Lung (tissue), 12 donors: Measurements from ENCODE around the gene EPM2A. TPM values are rescaled to one million over a fixed set of nuclear protein-coding genes. Genes with fewer than 3 reads are reported as not detected.

Experiments
- ATAC-seq: fragments of 200-7000 bp; cut with Tn5 transposase; one replicate; pipeline ENCODE4 v1.9.1; 2020; ENCODE audit warnings: moderate number of reproducible peaks; ENCODE audit not compliant: insufficient read depth, low FRiP score
- DNase-seq, 3 donors: peaks; one replicate each; pipeline ENCODE4 v3.0.0-alpha.2; 2013 to 2017
- H3K27ac ChIP-seq, 2 donors: one replicate each; pipeline ENCODE4 v1.5.1; 2013; ENCODE audit warnings: mild to moderate bottlenecking in 2 of 2, moderate library complexity in 2 of 2, control low read depth in 1 of 2, inconsistent platforms in 1 of 2, low read depth in 1 of 2, low read length in 1 of 2
- H3K27me3 ChIP-seq, 3 donors: one replicate each; pipeline ENCODE4 v1.5.1; 2013; ENCODE audit warnings: low read length in 2 of 3; ENCODE audit not compliant: control insufficient read depth in 3 of 3, insufficient read depth in 3 of 3
- H3K36me3 ChIP-seq, 4 donors: one replicate each; pipeline ENCODE4 v1.5.1; 2013; ENCODE audit warnings: low read length in 4 of 4, mild to moderate bottlenecking in 1 of 4, moderate library complexity in 1 of 4; ENCODE audit not compliant: control insufficient read depth in 4 of 4, insufficient read depth in 4 of 4
- H3K4me1 ChIP-seq, 5 donors: one replicate each; pipeline ENCODE4 v1.5.1; 2013; ENCODE audit warnings: low read length in 5 of 5, mild to moderate bottlenecking in 2 of 5, moderate library complexity in 1 of 5; ENCODE audit not compliant: control insufficient read depth in 5 of 5, insufficient read depth in 5 of 5
- H3K4me3 ChIP-seq: one replicate; pipeline ENCODE4 v1.5.1; 2013; ENCODE audit warnings: mild to moderate bottlenecking, control low read depth, moderate library complexity
- H3K9ac ChIP-seq, 2 donors: one replicate each; pipeline ENCODE4 v1.5.1; 2013; ENCODE audit warnings: low read length in 2 of 2, control low read depth in 1 of 2; ENCODE audit not compliant: insufficient read depth in 1 of 2
- H3K9me3 ChIP-seq, 4 donors: one replicate each; pipeline ENCODE4 v1.5.1; 2013; ENCODE audit warnings: low read length in 3 of 4, mild to moderate bottlenecking in 1 of 4, moderate library complexity in 1 of 4; ENCODE audit not compliant: control insufficient read depth in 4 of 4, insufficient read depth in 3 of 4
- WGBS, 2 donors: extraction: QIAGEN DNeasy Blood & Tissue Kit; methylation state at CpG; one replicate each; pipeline ENCODE4 v1.1.7; 2013; 5-methylcytosine and 5-hydroxymethylcytosine counted together
- polyA plus RNA-seq, 2 donors: library from polyadenylated mRNA; stranded (reverse); fragments of 200-250 nt; gene quantifications; one replicate each; pipeline ENCODE4 v1.2.1, GENCODE V29; 2013
- total RNA-seq, 2 donors: library from RNA; depleted of rRNA in 1 of 2; stranded (reverse); fragments of >200 nt in 1 of 2; gene quantifications; one replicate each; pipeline ENCODE4 v1.2.1, GENCODE V29; 2014 to 2021
- TF ChIP-seq, protein P1 (sequence below): IDR thresholded peaks from 2 replicates; pipeline ENCODE4 v1.5.1; 2012; ENCODE audit warnings: mild to moderate bottlenecking; ENCODE audit errors: control extremely low read depth, extremely low read depth
- donor health status: control.
- donor health status: control.
- donor health status: Bipolar disorder and iron deficiency.
- donor health status: healthy.
- donor health status: DM: yes; HTN: yes; CAD: no.

EPM2A gene
- total and polyA plus RNA-seq, 4 donors = 2.8 to 13.3 (median 5.0) TPM

DNA sequence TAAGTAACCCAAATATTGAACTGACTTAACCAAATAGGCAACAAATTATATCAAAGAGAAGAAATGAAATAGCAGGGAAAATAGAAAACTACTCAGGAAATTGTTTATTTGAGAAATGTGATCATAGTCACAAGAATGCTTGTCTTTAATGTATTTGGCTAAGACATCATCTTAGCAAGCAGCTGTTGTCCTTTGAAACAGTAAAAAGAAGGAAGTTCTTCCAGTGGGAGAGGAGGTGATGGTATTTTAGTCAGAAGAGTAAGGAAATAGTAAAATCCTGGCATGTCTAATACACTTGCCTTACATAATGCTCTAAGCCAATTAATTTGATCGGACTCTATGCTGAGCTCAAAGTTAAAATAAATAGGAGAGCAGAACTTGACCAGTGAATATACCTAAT, 126.5 kb downstream of the EPM2A start:
- H3K27ac ChIP-seq = no peak overlapping the region
- DNase-seq (no peak), ATAC-seq (no peak)
- WGBS, 2 donors = 87 to 95% methylated on average over 1 of the region's 1 CpG
- no peaks in the 10 kb centered on the region for H3K27me3 ChIP-seq
- no peaks in the 10 kb centered on the region for H3K36me3 ChIP-seq
- TF ChIP-seq, protein P1, sequence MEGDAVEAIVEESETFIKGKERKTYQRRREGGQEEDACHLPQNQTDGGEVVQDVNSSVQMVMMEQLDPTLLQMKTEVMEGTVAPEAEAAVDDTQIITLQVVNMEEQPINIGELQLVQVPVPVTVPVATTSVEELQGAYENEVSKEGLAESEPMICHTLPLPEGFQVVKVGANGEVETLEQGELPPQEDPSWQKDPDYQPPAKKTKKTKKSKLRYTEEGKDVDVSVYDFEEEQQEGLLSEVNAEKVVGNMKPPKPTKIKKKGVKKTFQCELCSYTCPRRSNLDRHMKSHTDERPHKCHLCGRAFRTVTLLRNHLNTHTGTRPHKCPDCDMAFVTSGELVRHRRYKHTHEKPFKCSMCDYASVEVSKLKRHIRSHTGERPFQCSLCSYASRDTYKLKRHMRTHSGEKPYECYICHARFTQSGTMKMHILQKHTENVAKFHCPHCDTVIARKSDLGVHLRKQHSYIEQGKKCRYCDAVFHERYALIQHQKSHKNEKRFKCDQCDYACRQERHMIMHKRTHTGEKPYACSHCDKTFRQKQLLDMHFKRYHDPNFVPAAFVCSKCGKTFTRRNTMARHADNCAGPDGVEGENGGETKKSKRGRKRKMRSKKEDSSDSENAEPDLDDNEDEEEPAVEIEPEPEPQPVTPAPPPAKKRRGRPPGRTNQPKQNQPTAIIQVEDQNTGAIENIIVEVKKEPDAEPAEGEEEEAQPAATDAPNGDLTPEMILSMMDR = no peak
- H3K9ac ChIP-seq = no peak overlapping the region
- H3K4me3 ChIP-seq = no peak overlapping the region
- H3K9me3 ChIP-seq = no peaks in the 10 kb centered on the region
- no peaks in the 10 kb centered on the region for H3K4me1 ChIP-seq

DNA sequence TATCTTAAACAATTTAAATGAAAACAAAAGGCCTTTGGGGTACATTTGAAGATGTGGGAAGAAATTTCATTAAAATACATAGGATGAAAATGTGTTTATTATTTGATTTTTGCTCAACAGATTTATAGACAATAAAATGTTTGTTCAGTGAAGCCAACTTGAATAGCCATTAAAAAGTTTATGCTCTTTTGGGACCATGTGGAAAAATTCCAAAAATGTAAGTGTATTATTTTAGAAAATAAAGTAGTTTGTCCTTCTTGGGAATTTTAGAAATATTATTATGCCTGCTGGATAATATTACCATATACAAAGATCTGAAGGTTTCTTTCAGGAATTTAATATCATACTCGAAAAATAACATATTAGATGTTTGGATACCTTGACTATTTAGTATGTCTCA, 131.3 kb downstream of the EPM2A start:
- no peak overlapping the region for H3K9ac ChIP-seq
- 80 to 83% methylated on average over 1 of the region's 1 CpG for WGBS, 2 donors
- ATAC-seq = no peak
- H3K27ac ChIP-seq = no peak overlapping the region
- H3K4me3 ChIP-seq = no peak overlapping the region
- no peak for DNase-seq
- TF ChIP-seq, protein P1 = no peak
- no peaks in the 10 kb centered on the region for H3K36me3 ChIP-seq
- no peaks in the 10 kb centered on the region for H3K4me1 ChIP-seq
- H3K9me3 ChIP-seq = no peaks in the 10 kb centered on the region
- H3K27me3 ChIP-seq = no peaks in the 10 kb centered on the region

DNA sequence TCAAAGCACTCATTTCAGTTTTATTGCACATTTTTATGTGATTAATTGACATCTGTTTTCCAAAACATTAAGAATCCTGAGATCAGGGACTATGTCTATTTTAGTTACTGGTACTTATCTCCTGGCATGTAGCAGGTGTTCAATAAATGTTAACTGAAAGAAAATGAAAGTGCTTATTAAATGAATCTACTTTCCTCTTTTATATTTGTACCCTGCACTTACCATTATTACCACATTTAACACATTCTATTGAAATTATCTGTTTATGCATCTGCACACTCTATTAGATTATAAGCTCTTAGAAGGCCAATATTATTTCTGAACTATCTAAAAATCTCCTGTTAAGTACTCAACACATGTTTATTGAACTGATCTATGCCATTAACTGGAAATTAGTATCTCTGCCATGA, 131.9 kb downstream of the EPM2A start:
- TF ChIP-seq, protein P1 = no peak
- Histone ChIP-seq H3K9me3 (no peaks in the 10 kb centered on the region), H3K4me1 (no peaks in the 10 kb centered on the region), H3K36me3 (no peaks in the 10 kb centered on the region), H3K9ac (no peak overlapping the region), H3K4me3 (no peak overlapping the region), H3K27me3 (no peaks in the 10 kb centered on the region), H3K27ac (no peak overlapping the region)
- DNase-seq (no peak), ATAC-seq (no peak)

DNA sequence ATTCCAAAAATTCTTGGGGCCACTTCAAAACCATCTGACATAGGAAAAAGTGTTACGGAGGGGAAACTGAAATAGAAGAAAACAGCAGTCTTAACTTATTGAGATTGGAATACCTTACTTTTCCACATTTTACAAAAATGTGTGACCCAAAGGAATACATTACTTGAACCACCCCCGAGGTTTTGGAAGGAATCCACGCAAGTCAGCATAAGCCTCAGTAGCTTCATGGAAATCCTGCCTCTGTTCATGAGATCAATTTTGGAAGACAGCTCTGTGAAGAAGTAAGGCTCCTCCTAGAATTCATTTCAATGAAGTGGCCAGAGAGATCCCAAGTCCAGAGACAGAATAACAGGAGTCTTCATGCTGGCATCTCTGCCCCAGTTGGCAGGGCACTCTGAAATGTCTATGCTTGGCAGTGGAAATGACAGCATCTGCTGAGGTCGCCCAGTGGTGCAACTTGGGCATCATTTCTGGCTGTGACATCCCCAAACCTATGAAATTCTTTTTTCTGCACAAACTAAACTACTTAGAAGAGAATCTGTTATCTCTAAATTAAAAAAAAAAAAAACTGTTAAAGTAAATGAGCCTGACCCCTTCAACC, 132.5 kb downstream of the EPM2A start:
- 89 to 91% methylated on average over 4 of the region's 4 CpGs for WGBS, 2 donors
- no peak overlapping the region for H3K27ac ChIP-seq

More for the DNA sequence above, 132.5 kb downstream of the EPM2A start:
- TF ChIP-seq, protein P1 = no peak
- Histone ChIP-seq H3K4me3 (no peak overlapping the region), H3K4me1 (no peaks in the 10 kb centered on the region), H3K9me3 (no peaks in the 10 kb centered on the region), H3K36me3 (no peaks in the 10 kb centered on the region), H3K9ac (no peak overlapping the region), H3K27me3 (no peaks in the 10 kb centered on the region)
- ATAC-seq (no peak), DNase-seq (no peak)
